ENCODE data around the gene NOC4L. TPM values are rescaled to one million over a fixed set of nuclear protein-coding genes. Genes with fewer than 3 reads are reported as not detected.

Gene NOC4L
- polyA plus RNA-seq, 3 donors = 7.3 to 18.0 (median 17.9) TPM

DNA sequence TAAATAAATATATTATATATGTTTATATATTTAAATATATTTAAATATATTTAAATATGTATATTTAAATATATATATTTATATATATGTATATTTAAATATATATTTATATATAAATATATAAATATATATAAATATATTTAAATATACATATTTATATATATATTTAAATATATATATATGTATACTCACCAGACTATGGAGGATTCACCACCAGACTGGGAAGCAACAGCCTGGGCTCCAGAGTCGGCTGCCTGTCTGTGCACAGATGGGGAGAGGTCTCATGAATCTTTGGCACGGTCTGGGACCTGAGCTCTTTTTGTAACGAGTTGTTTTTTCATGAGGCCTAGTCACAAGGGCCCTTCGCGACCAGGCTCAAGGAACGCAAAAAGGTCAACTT, 21.3 kb downstream of the NOC4L start:
- H3K4me3 Mint-ChIP-seq = no peak overlapping the region
- H3K79me2 ChIP-seq (ENCODE audit: insufficient read depth, low read length) = no peaks in the 10 kb centered on the region
- no peaks in the 10 kb centered on the region for H4K20me1 ChIP-seq (ENCODE audit: insufficient read depth, low read length)
- H3K36me3 ChIP-seq (replicated peaks in 1 of 2; ENCODE audit: control insufficient read depth in 1 of 2, insufficient read depth in 2 of 2, low read length in 2 of 2) = no peaks in the 10 kb centered on the region
- no peaks in the 10 kb centered on the region for H3K27me3 ChIP-seq (ENCODE audit: control insufficient read depth in 2 of 2, insufficient read depth in 2 of 2, low read length in 2 of 2)
- no peak overlapping the region for H3K9ac ChIP-seq (ENCODE audit: insufficient read depth, low read length, poor library complexity, severe bottlenecking)
- H3K27ac Mint-ChIP-seq = no peak overlapping the region
- H3K4me3 ChIP-seq (replicated peaks in 1 of 3; ENCODE audit: low read depth in 2 of 3, low read length in 3 of 3) = no peak overlapping the region
- DNase-seq = no peak
- no peak overlapping the region for H3K4me2 ChIP-seq (replicated peaks; ENCODE audit: extremely low read depth, low read length, poor library complexity, severe bottlenecking)
- WGBS (ENCODE audit: insufficient coverage) = no CpG with 5 or more reads among the region's 6 CpGs
- H2AFZ ChIP-seq (ENCODE audit: insufficient read depth, low read depth, low read length, poor library complexity, severe bottlenecking) = no peak overlapping the region
- TF ChIP-seq CTCF (IDR thresholded peaks at IDR 0.05) = no peak
- H3K9me3 Mint-ChIP-seq = peaks cover 3 to 15% (median 10%) of the 10 kb centered on the region in 7 donors
- H3K4me1 ChIP-seq (ENCODE audit: control insufficient read depth in 1 of 2, insufficient read depth in 2 of 2, low read length in 2 of 2) = peaks cover 19 to 21% of the 10 kb centered on the region in 2 donors
- H3K27ac ChIP-seq (ENCODE audit: low read depth in 1 of 2, low read length in 2 of 2) = no peak overlapping the region
- H3K4me1 Mint-ChIP-seq = peaks cover 20% of the 10 kb centered on the region
- H3K36me3 Mint-ChIP-seq = no peaks in the 10 kb centered on the region
- H3K27me3 Mint-ChIP-seq (ENCODE audit: low read depth in 3 of 3) = peaks cover 8 to 20% (median 8%) of the 10 kb centered on the region in 3 donors
- intact Hi-C loops (cut with micrococcal nuclease) = no loop called here
- peaks cover 0 to 8% of the 10 kb centered on the region in 2 donors for H3K9me3 ChIP-seq (replicated peaks in 1 of 2; ENCODE audit: control insufficient read depth in 1 of 2, insufficient read depth in 1 of 2, low read length in 2 of 2)

DNA sequence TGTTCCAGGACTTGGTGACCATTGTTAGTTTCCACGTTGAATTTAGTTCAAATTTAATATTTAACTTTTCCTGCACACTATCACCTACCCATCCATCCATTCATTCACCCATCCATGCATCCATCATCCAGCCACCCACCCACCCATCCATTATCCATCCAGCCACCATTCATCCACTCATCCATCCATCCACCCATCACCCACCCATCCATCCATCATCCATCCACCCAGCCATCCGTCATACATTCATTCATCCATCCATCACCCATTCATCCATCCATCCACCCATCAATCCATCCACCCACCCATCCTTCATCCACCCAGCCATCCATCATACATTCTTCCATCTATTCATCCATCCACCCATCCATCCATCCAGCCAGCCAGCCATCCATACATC, 21.8 kb downstream of the NOC4L start:
- no peak overlapping the region for H3K4me3 ChIP-seq (replicated peaks in 1 of 3; ENCODE audit: low read depth in 2 of 3, low read length in 3 of 3)
- no peak overlapping the region for H2AFZ ChIP-seq (ENCODE audit: insufficient read depth, low read depth, low read length, poor library complexity, severe bottlenecking)
- Mint-ChIP-seq H3K36me3 (no peaks in the 10 kb centered on the region), H3K4me1 (peaks cover 20% of the 10 kb centered on the region), H3K4me3 (no peak overlapping the region), H3K27me3 (ENCODE audit: low read depth in 3 of 3) (peaks cover 8 to 23% (median 9%) of the 10 kb centered on the region in 3 donors), H3K9me3 (peaks cover 3 to 15% (median 10%) of the 10 kb centered on the region in 7 donors), H3K27ac (no peak overlapping the region)
- no peak overlapping the region for H3K27ac ChIP-seq (ENCODE audit: low read depth in 1 of 2, low read length in 2 of 2)
- H3K4me1 ChIP-seq (ENCODE audit: control insufficient read depth in 1 of 2, insufficient read depth in 2 of 2, low read length in 2 of 2) = peaks cover 19 to 21% of the 10 kb centered on the region in 2 donors
- H3K9me3 ChIP-seq (replicated peaks in 1 of 2; ENCODE audit: control insufficient read depth in 1 of 2, insufficient read depth in 1 of 2, low read length in 2 of 2) = peaks cover 0 to 5% of the 10 kb centered on the region in 2 donors
- no peak overlapping the region for H3K9ac ChIP-seq (ENCODE audit: insufficient read depth, low read length, poor library complexity, severe bottlenecking)
- TF ChIP-seq CTCF (IDR thresholded peaks at IDR 0.05) = no peak
- no peak overlapping the region for H3K4me2 ChIP-seq (replicated peaks; ENCODE audit: extremely low read depth, low read length, poor library complexity, severe bottlenecking)
- no peaks in the 10 kb centered on the region for H3K79me2 ChIP-seq (ENCODE audit: insufficient read depth, low read length)
- intact Hi-C loops (cut with micrococcal nuclease) = no loop called here
- H4K20me1 ChIP-seq (ENCODE audit: insufficient read depth, low read length) = no peaks in the 10 kb centered on the region
- H3K36me3 ChIP-seq (replicated peaks in 1 of 2; ENCODE audit: control insufficient read depth in 1 of 2, insufficient read depth in 2 of 2, low read length in 2 of 2) = no peaks in the 10 kb centered on the region
- DNase-seq = no peak
- no peaks in the 10 kb centered on the region for H3K27me3 ChIP-seq (ENCODE audit: control insufficient read depth in 2 of 2, insufficient read depth in 2 of 2, low read length in 2 of 2)
- WGBS (ENCODE audit: insufficient coverage) = 80% methylated on average over 2 of the region's 2 CpGs

Data from CD14-positive monocyte (primary cell).